ENCODE measurements around the gene SLC9A6.
A peak's percentile ranks its signal among the peaks of the same experiment; 100 is the strongest.

Gene SLC9A6

GRCh38 chrX:136057567-136057966 lies 72.3 kb downstream of the SLC9A6 start:
- no peak for TF ChIP-seq CTCF (IDR thresholded peaks at IDR 0.05)
- DNase-seq (ENCODE audit: low spot score) = no peak
- Histone ChIP-seq H3K4me3 (no peak overlapping the region), H3K27ac (peak overlapping the region in 1 of 2 donors; percentile 80)

- no peak for TF ChIP-seq CTCF (IDR thresholded peaks at IDR 0.05)
- peak overlapping the region in 1 of 2 donors; percentile 23 for H3K27ac ChIP-seq
- no peak overlapping the region for H3K4me3 ChIP-seq
- no peak for DNase-seq (ENCODE audit: low spot score)
Measured at GRCh38 chrX:136059350-136059749, 74.1 kb downstream of the SLC9A6 start.

GRCh38 chrX:136061286-136061685 lies 76.1 kb downstream of the SLC9A6 start:
- Histone ChIP-seq H3K27ac (peak overlapping the region in 1 of 2 donors; percentile 20), H3K4me3 (no peak overlapping the region)
- TF ChIP-seq CTCF (IDR thresholded peaks at IDR 0.05) = no peak
- DNase-seq (ENCODE audit: low spot score) = no peak

GRCh38 chrX:136061696-136062095 lies 76.5 kb downstream of the SLC9A6 start:
- TF ChIP-seq CTCF (IDR thresholded peaks at IDR 0.05) = no peak
- DNase-seq (ENCODE audit: low spot score) = no peak
- H3K27ac ChIP-seq = peak overlapping the region in 1 of 2 donors; percentile 87
- no peak overlapping the region for H3K4me3 ChIP-seq

- Histone ChIP-seq H3K4me3 (no peak overlapping the region), H3K27ac (peak overlapping the region; percentile 72 to 87)
- DNase-seq (ENCODE audit: low spot score) = peak; percentile 79
- TF ChIP-seq CTCF (IDR thresholded peaks at IDR 0.05) = no peak
Measured at GRCh38 chrX:136063340-136064079, 78.3 kb downstream of the SLC9A6 start.

GRCh38 chrX:136064661-136065043 lies 79.4 kb downstream of the SLC9A6 start:
- no peak overlapping the region for H3K4me3 ChIP-seq
- TF ChIP-seq CTCF (IDR thresholded peaks at IDR 0.05) = no peak
- H3K27ac ChIP-seq = peak overlapping the region; percentile 72 to 87
- no peak for DNase-seq (ENCODE audit: low spot score)

GRCh38 chrX:136065044-136065671 lies 79.9 kb downstream of the SLC9A6 start:
- Histone ChIP-seq H3K4me3 (no peak overlapping the region), H3K27ac (peak overlapping the region; percentile 72 to 87)
- DNase-seq (ENCODE audit: low spot score) = no peak
- no peak for TF ChIP-seq CTCF (IDR thresholded peaks at IDR 0.05)
